ENCODE data around the gene ARHGEF16.

ARHGEF16 gene

GRCh38 chr1:3520419-3521378 is 66.2 kb downstream of the ARHGEF16 start:
- DNase-seq (ENCODE audit: low read depth in 2 of 2) = no peak
- TF ChIP-seq, protein P1, sequence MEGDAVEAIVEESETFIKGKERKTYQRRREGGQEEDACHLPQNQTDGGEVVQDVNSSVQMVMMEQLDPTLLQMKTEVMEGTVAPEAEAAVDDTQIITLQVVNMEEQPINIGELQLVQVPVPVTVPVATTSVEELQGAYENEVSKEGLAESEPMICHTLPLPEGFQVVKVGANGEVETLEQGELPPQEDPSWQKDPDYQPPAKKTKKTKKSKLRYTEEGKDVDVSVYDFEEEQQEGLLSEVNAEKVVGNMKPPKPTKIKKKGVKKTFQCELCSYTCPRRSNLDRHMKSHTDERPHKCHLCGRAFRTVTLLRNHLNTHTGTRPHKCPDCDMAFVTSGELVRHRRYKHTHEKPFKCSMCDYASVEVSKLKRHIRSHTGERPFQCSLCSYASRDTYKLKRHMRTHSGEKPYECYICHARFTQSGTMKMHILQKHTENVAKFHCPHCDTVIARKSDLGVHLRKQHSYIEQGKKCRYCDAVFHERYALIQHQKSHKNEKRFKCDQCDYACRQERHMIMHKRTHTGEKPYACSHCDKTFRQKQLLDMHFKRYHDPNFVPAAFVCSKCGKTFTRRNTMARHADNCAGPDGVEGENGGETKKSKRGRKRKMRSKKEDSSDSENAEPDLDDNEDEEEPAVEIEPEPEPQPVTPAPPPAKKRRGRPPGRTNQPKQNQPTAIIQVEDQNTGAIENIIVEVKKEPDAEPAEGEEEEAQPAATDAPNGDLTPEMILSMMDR (IDR thresholded peaks at IDR 0.05; ENCODE audit: low read depth, low read length) = no peak
- no peak overlapping the region for H3K4me3 ChIP-seq (replicated peaks in 1 of 2; ENCODE audit: low read depth in 2 of 2, low read length in 2 of 2)

- no peak overlapping the region for H3K4me3 ChIP-seq (replicated peaks in 1 of 2; ENCODE audit: low read depth in 2 of 2, low read length in 2 of 2)
- TF ChIP-seq, protein P1 (IDR thresholded peaks at IDR 0.05; ENCODE audit: low read depth, low read length) = no peak
- no peak for DNase-seq (ENCODE audit: low read depth in 2 of 2)
Measured at GRCh38 chr1:3521426-3521825, 67.0 kb downstream of the ARHGEF16 start.

DNA sequence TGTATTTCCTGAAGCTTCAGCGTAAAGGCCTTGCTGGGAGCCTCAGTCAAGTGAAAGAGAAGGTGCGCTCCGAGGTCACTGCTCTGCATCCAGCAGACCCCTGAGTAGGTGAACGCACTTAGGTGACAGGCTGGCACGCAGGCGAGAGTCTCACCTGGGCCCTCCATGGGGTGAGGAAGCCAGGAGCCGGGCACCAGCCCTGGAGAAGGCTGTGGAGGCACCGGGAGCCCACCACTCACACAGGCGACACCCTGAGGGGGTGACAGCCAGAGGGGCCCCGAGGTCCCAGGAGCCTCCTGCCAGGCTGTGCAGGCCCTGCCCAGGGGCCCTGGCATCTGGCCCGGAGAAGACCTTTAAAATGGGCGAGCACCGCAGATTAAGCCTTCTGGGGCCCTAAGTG is 67.6 kb downstream of the ARHGEF16 start:
- TF ChIP-seq, protein P1 (IDR thresholded peaks at IDR 0.05; ENCODE audit: low read depth, low read length) = no peak
- H3K4me3 ChIP-seq (replicated peaks in 1 of 2; ENCODE audit: low read depth in 2 of 2, low read length in 2 of 2) = no peak overlapping the region
- no peak for DNase-seq (ENCODE audit: low read depth in 2 of 2)

GRCh38 chr1:3522564-3523265 is 68.2 kb downstream of the ARHGEF16 start:
- TF ChIP-seq, protein P1 (IDR thresholded peaks at IDR 0.05; ENCODE audit: low read depth, low read length) = no peak
- no peak for DNase-seq (ENCODE audit: low read depth in 2 of 2)
- no peak overlapping the region for H3K4me3 ChIP-seq (replicated peaks in 1 of 2; ENCODE audit: low read depth in 2 of 2, low read length in 2 of 2)

DNA sequence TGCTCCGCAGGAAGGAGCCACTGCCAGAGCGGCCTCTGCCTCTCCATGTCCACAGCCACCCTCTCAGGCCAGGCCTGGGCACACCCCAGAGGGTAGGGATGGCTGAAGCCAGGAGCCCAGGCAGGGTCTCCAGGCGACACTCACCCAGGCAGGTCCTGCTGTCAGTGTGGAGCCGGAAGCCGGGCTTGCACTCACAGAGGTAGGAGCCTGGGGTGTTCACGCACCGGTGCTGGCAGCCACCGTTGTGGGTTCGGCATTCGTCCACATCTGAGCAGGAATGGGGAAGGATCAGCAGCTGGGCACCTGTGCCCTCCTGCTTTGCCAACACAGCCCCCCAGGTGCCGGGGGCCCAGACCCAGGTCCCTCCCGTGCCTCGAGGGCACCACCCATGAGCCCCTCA is 69.5 kb downstream of the ARHGEF16 start:
- DNase-seq (ENCODE audit: low read depth in 2 of 2) = no peak
- H3K4me3 ChIP-seq (replicated peaks in 1 of 2; ENCODE audit: low read depth in 2 of 2, low read length in 2 of 2) = no peak overlapping the region
- TF ChIP-seq, protein P1 (IDR thresholded peaks at IDR 0.05; ENCODE audit: low read depth, low read length) = no peak

DNA sequence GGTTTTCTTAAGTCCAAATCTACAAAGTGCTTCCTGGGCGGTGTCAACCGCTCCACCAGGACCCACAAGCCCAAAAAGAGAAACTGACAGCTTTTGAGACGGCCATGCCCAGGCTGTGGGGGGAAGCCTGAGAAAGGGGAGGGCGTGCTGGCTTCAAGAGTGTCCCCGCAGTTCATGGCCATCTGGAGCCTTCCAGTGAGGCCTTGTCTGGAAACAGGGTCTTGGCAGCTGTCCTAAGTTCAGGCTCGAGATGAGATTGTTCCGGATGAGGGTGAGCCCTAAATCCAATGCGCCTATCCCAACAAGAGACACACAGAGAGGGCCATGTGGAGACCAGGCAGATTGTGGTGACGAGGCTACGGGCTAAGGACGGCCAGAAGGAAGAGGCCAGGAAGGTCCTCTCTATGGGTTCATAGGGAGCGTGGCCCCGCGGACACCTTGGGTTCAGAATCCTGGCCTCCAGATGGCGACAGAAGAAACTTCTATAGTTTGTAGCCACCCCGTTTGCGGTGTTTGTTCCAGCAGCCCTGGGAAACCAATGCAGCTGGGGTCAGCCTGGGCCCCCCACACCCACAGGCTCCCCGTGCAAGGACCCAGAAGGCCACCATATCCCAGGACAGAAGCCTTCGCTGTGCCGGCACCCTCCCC is 70.2 kb downstream of the ARHGEF16 start:
- no peak overlapping the region for H3K4me3 ChIP-seq (replicated peaks in 1 of 2; ENCODE audit: low read depth in 2 of 2, low read length in 2 of 2)
- TF ChIP-seq, protein P1 (IDR thresholded peaks at IDR 0.05; ENCODE audit: low read depth, low read length) = no peak

More for the DNA sequence above, 70.2 kb downstream of the ARHGEF16 start:
- DNase-seq (ENCODE audit: low read depth in 2 of 2) = no peak
